HepG2 (cell line): ENCODE measurements around the gene PRM3. TPM values are rescaled to one million over a fixed set of nuclear protein-coding genes. Genes with fewer than 3 reads are reported as not detected.

Experiments used
- DMAP1 ChIP-seq: IDR thresholded peaks from 2 replicates; pipeline ENCODE4 v1.6.1; 2016
- HOMEZ ChIP-seq: IDR thresholded peaks from 2 replicates; pipeline ENCODE4 v1.6.1; 2016; ENCODE audit warnings: low read depth
- IRF9 ChIP-seq: sonication (generic); formaldehyde crosslinking; IDR thresholded peaks from 2 replicates; pipeline ENCODE4 v1.8.0; 2022; ENCODE audit warnings: missing genetic modification reagents, mild to moderate bottlenecking, borderline replicate concordance
- JDP2 ChIP-seq: sonication (generic); formaldehyde crosslinking; IDR thresholded peaks from 2 replicates; pipeline ENCODE4 v1.8.1; 2022; ENCODE audit warnings: missing genetic modification reagents, borderline replicate concordance
- MATR3 ChIP-seq: sonication (generic); formaldehyde crosslinking; IDR thresholded peaks from 2 replicates; pipeline ENCODE4 v1.4.0; 2020; ENCODE audit warnings: missing genetic modification reagents
- RERE ChIP-seq: IDR thresholded peaks from 2 replicates; pipeline ENCODE4 v1.6.1; 2016; ENCODE audit warnings: low read depth, missing genetic modification reagents, missing compliant biosample characterization
- SKI ChIP-seq: fragments of 450-650 bp; IDR thresholded peaks from one replicate; pipeline ENCODE4 v1.6.1; 2018; ENCODE audit warnings: mild to moderate bottlenecking; ENCODE audit not compliant: partially characterized antibody
- USF2 ChIP-seq, 2 experiments: sonication (generic) in 1 of 2; formaldehyde crosslinking in 1 of 2; IDR thresholded peaks; 2 replicates each; pipeline versions ENCODE4 v1.5.1 to v1.6.1; 2011 to 2020; ENCODE audit warnings: borderline replicate concordance in 1 of 2, low read depth in 1 of 2, low read length in 1 of 2, mild to moderate bottlenecking in 1 of 2, missing genetic modification reagents in 1 of 2, moderate library complexity in 1 of 2
- YY1 ChIP-seq: IDR thresholded peaks from 2 replicates; pipeline ENCODE4 v1.6.1; 2011; ENCODE audit warnings: low read length, low read depth, moderate library complexity, mild to moderate bottlenecking; ENCODE audit not compliant: insufficient read depth, insufficient replicate concordance
- ZBTB20 ChIP-seq: sonication (generic); formaldehyde crosslinking; IDR thresholded peaks from 2 replicates; pipeline ENCODE4 v1.8.1; 2023; ENCODE audit warnings: missing genetic modification reagents, low read depth, mild to moderate bottlenecking, borderline replicate concordance
- ZNF232 ChIP-seq: sonication (generic); formaldehyde crosslinking; IDR thresholded peaks from 2 replicates; pipeline ENCODE4 v1.4.0; 2020; ENCODE audit warnings: missing genetic modification reagents, borderline replicate concordance
- ZNF264 ChIP-seq: sonication (generic); formaldehyde crosslinking; IDR thresholded peaks from 2 replicates; pipeline ENCODE4 v1.4.0; 2020; ENCODE audit warnings: missing genetic modification reagents
- ZNF331 ChIP-seq: sonication (generic); formaldehyde crosslinking; IDR thresholded peaks from 2 replicates; pipeline ENCODE4 v1.4.0; 2020; ENCODE audit warnings: missing genetic modification reagents
- ZNF430 ChIP-seq: sonication (generic); formaldehyde crosslinking; IDR thresholded peaks from 2 replicates; pipeline ENCODE4 v1.9.0; 2021; ENCODE audit warnings: mild to moderate bottlenecking, missing genetic modification reagents
- ZSCAN5A ChIP-seq: sonication (generic); formaldehyde crosslinking; IDR thresholded peaks from 2 replicates; pipeline ENCODE4 v1.8.0; 2022; ENCODE audit warnings: mild to moderate bottlenecking, missing genetic modification reagents, borderline replicate concordance
- polyA plus RNA-seq, 8 experiments: library from polyadenylated mRNA; depleted of rRNA in 3 of 8; stranded (reverse) in 7 of 8; unstranded in 1 of 8; fragments of >200 nt; fragmentation: Illumina TruSeq in 4 of 8; extraction: Trizol in 4 of 8; gene quantifications; 2 replicates each; pipeline versions ENCODE4 v1.2.1 to v1.2.3, GENCODE V29; 2011 to 2016; ENCODE audit warnings: low read depth in 4 of 8, missing spikeins in 1 of 8, mixed read lengths in 1 of 8; ENCODE audit not compliant: insufficient read depth in 1 of 8
- total RNA-seq, 5 experiments: library from RNA; depleted of rRNA; stranded (reverse); fragments of >200 nt; fragmentation: Illumina TruSeq; extraction: Trizol; gene quantifications; 2 replicates each; pipeline ENCODE4 v1.2.3, GENCODE V29; 2016; ENCODE audit warnings: low read depth in 1 of 5

Gene PRM3
- total and polyA plus RNA-seq, 2 of the 13 experiments (the other 11 are each of a cell fraction or from before 2014, with no cell fraction given) = not detected

- TF ChIP-seq HOMEZ (CRISPR knock-in tag) (no peak), DMAP1 (CRISPR knock-in tag) (0 out of 2 replicates have a peak, but pooled peaks have one; percentile 11), ZSCAN5A (CRISPR knock-in tag) (no peak; the same call in 1 of the 2 replicates), ZNF264 (CRISPR knock-in tag) (no peak), SKI (no peak), JDP2 (CRISPR knock-in tag) (no peak), ZNF232 (CRISPR knock-in tag) (0 out of 2 replicates have a peak, but pooled peaks have one; percentile 16), RERE (CRISPR knock-in tag) (no peak), ZNF430 (CRISPR knock-in tag) (peak; percentile 67; the same call in 1 of the 2 replicates), MATR3 (CRISPR knock-in tag) (no peak), ZNF331 (CRISPR knock-in tag) (no peak), YY1 (peak; percentile 11), ZBTB20 (peak; percentile 26; the same call in 1 of the 2 replicates), IRF9 (CRISPR knock-in tag) (no peak; the same call in 1 of the 2 replicates), USF2 (IDR thresholded peaks at IDR 0.05; ENCODE audit: low read depth, low read length) (no peak), USF2 (CRISPR knock-in tag; IDR thresholded peaks at IDR 0.05; ENCODE audit: borderline replicate concordance) (no peak)
These were observed 18.3 kb downstream of the PRM3 start (continued) for GRCh38 chr16:11254913-11255736.
